Eye (tissue), 1 donor: ENCODE measurements around the gene NRXN3.

Experiments used
- DNase-seq: peaks from one replicate; pipeline ENCODE4 v3.0.0-alpha.2; 2015

NRXN3 gene

GRCh38 chr14:79614448-79614847, 1444.3 kb downstream of the NRXN3 start:
- DNase-seq: no peak

GRCh38 chr14:79627058-79627457, 1456.9 kb downstream of the NRXN3 start:
- DNase-seq: no peak

- DNase-seq: no peak
Observed at GRCh38 chr14:79629411-79630287, 1459.5 kb downstream of the NRXN3 start.

GRCh38 chr14:79630288-79630960, 1460.3 kb downstream of the NRXN3 start:
- no peak for DNase-seq

GRCh38 chr14:79631276-79631675, 1461.1 kb downstream of the NRXN3 start:
- DNase-seq: no peak

- DNase-seq: peak; percentile 76
Observed at GRCh38 chr14:79638672-79639266, 1468.6 kb downstream of the NRXN3 start.

- no peak for DNase-seq
Observed at GRCh38 chr14:79639613-79640012, 1469.4 kb downstream of the NRXN3 start.

GRCh38 chr14:79641371-79641770, 1471.2 kb downstream of the NRXN3 start:
- no peak for DNase-seq

- DNase-seq: no peak
Observed at GRCh38 chr14:79643132-79643531, 1473.0 kb downstream of the NRXN3 start.

GRCh38 chr14:79645753-79646362, 1475.7 kb downstream of the NRXN3 start:
- DNase-seq: no peak

GRCh38 chr14:79649856-79650255, 1479.7 kb downstream of the NRXN3 start:
- no peak for DNase-seq

- no peak for DNase-seq
Observed at GRCh38 chr14:79652513-79653307, 1482.5 kb downstream of the NRXN3 start.

GRCh38 chr14:79656056-79656455, 1485.9 kb downstream of the NRXN3 start:
- DNase-seq: no peak

GRCh38 chr14:79656496-79656895, 1486.3 kb downstream of the NRXN3 start:
- DNase-seq: no peak

GRCh38 chr14:79658221-79658620, 1488.0 kb downstream of the NRXN3 start:
- DNase-seq: peak; percentile 11

GRCh38 chr14:79658769-79659168, 1488.6 kb downstream of the NRXN3 start:
- peak; percentile 22 for DNase-seq

- no peak for DNase-seq
Observed at GRCh38 chr14:79660053-79660939, 1490.1 kb downstream of the NRXN3 start.

GRCh38 chr14:79661752-79662151, 1491.6 kb downstream of the NRXN3 start:
- no peak for DNase-seq

GRCh38 chr14:79663453-79663852, 1493.3 kb downstream of the NRXN3 start:
- DNase-seq: no peak

- DNase-seq: no peak
Observed at GRCh38 chr14:79665556-79665955, 1495.4 kb downstream of the NRXN3 start.

- DNase-seq: peak; percentile 71
Observed at GRCh38 chr14:79668951-79669350, 1498.8 kb downstream of the NRXN3 start.
